ENCODE measurements around the gene MEOX1.

Gene MEOX1

GRCh38 chr17:43679911-43680310 lies 18.2 kb upstream of the MEOX1 start:
- DNase-seq (ENCODE audit: low spot score), result no peak

GRCh38 chr17:43679401-43679800 lies 17.7 kb upstream of the MEOX1 start:
- no peak for DNase-seq (ENCODE audit: low spot score)

DNA sequence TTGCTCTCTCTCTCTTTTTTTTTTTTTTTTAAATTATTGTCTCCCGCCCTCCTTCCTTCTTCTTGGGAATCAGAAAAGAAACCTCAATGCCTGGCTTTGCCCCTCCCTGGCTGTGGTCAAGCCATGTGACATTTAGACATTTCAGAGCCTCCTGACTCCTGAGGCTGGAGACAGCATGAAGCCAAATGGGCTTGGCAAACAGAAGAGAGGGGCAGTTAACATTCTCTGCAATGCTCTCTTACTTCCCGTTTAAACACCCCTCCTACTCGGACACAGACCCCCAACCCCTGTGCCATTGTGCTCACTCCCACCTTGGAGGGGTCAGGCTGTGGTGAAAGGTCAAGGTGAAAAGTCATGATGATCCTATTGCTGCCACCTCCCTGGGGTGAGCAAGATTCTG lies 14.7 kb upstream of the MEOX1 start:
- DNase-seq (ENCODE audit: low spot score), result no peak

- no peak for DNase-seq (ENCODE audit: low spot score)
Measured at GRCh38 chr17:43674394-43674793, 12.7 kb upstream of the MEOX1 start.

DNA sequence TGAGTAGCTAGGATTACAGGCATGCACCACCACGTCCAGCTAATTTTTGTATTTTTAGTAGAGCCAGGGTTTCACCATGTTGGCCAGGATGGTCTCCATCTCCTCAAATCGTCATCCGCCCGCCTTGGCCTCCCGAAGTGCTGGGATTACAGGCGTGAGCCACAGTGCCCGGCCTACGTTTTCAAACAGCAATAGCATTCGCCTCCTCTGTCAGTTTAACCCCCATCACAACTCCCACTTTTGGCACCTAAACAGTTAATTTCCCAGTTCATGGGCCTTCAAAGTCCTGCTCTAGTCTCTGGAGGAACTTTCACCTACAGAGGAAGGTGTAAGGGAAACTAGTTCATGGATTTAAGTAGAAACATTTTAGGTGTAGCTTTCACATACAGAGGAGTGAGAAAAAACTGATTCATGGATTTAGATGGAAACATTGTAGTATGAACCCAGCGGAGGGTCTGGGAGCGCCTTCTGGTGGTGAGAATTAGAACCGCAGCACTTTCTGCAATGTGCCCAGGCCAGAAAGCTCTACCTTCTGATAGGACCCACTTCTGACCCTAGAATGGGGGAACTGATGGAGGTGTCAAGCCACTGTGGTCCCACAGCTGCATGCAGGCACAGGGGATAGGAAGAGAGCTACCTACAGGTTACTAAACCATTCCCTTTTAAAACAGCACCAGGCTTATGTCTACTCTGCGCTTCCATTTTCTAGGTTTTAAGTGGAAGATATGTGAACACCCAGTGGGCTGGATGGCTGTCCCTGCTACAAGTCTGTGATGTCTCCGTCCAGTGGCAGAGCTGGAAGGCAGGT lies 12.0 kb upstream of the MEOX1 start:
- peak; percentile 63 for DNase-seq (ENCODE audit: low spot score)

GRCh38 chr17:43671755-43672519 lies 10.2 kb upstream of the MEOX1 start:
- no peak for DNase-seq (ENCODE audit: low spot score)

- DNase-seq (ENCODE audit: low spot score), result no peak
Measured at GRCh38 chr17:43671031-43671692, 9.4 kb upstream of the MEOX1 start.

GRCh38 chr17:43670645-43671030 lies 8.9 kb upstream of the MEOX1 start:
- no peak for DNase-seq (ENCODE audit: low spot score)

DNA sequence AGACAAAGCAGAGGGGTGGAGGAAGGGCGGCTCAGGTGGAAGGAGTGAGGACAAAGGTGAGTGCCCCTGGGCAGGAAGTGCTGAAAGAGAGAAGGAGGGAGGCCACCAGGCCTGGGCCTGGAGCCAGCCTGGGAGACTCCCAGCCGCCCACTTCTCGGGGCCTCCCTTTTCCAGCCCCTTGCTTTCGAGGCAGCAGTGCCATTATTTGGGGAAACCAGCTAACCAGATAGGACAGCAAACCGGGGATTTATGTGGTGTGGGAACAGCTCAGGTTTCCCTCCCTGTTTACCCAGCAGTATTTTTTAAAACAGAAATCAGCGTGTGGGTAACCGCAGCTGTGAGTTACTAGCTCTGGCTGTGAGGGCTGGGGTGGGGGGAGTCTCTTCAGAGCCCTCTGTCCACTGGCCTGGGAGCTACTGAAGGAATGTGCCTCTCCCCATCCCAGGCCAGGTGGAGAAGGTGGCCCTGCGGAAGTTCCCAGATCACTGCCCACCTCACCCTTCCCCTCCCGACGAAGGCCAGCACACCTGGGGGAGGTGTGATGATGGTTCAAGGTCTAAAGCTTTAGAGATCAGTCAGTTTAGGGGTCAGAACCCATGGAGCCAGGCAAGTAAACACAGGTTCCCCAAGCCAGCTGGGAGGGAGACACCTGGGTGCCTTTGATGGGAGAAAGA lies 8.4 kb upstream of the MEOX1 start:
- no peak for DNase-seq (ENCODE audit: low spot score)

DNA sequence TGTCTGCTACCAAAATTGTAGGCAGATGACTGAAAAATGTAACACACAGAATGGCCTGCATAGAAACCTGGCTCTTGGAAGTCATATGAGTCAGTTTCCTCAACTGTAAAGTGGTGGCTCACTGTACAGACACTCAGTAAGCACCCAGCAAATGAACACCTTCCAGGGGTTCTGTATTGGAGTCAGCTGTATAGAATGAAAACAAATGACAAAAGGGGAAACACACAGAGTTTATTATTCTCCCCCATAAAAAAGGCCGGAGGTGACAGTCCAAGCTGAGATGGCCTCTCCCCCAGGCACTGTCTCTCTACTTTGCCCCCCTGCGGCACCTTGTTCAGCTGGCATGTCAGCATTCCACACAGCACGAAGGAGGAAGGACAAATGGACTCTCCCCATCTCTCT lies 6.2 kb upstream of the MEOX1 start:
- DNase-seq (ENCODE audit: low spot score), result peak; percentile 15

DNA sequence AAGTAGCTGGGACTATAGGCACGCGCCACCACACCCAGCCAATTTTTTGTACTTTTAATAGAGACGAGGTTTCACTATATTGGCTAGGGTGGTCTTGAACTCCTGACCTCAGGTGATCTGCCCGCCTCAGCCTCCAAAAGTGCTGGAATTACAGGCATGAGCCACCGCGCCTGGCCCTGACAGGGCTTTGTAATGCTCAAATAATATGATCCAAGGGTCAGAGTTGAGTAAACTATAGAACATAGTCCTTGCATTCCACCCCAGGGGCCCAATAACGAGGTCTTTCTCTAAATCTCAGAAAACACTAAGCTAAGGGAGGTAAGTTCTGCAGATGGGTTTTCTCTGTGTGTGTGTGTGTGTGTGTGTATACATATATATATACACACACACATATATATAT lies 5.8 kb upstream of the MEOX1 start:
- DNase-seq (ENCODE audit: low spot score), result no peak

- no peak for DNase-seq (ENCODE audit: low spot score)
Measured at GRCh38 chr17:43665937-43666236, 4.2 kb upstream of the MEOX1 start.

- DNase-seq (ENCODE audit: low spot score), result no peak
Measured at GRCh38 chr17:43665084-43665936, 3.6 kb upstream of the MEOX1 start.

GRCh38 chr17:43664096-43664495 lies 2.4 kb upstream of the MEOX1 start:
- DNase-seq (ENCODE audit: low spot score), result no peak

DNA sequence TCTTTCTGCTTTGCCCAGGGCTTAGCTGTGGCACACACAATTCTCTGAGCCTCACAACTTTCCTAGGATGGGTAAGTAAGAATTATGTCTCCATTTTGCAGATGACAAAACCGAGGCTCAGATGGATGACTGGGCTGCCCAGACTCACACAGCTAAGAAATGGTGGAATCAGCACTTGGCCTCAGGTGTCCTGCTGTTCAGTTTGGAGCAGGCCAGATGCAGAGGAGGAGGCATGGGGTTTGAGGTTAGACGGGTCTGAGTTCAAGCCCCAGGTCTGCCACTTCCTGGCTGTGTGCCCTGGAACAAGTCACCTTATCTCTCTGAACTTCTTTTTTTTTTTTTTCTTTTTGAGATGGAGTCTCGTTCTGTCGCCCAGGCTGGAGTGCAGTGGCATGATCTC lies 1.7 kb upstream of the MEOX1 start:
- no peak for DNase-seq (ENCODE audit: low spot score)

DNA sequence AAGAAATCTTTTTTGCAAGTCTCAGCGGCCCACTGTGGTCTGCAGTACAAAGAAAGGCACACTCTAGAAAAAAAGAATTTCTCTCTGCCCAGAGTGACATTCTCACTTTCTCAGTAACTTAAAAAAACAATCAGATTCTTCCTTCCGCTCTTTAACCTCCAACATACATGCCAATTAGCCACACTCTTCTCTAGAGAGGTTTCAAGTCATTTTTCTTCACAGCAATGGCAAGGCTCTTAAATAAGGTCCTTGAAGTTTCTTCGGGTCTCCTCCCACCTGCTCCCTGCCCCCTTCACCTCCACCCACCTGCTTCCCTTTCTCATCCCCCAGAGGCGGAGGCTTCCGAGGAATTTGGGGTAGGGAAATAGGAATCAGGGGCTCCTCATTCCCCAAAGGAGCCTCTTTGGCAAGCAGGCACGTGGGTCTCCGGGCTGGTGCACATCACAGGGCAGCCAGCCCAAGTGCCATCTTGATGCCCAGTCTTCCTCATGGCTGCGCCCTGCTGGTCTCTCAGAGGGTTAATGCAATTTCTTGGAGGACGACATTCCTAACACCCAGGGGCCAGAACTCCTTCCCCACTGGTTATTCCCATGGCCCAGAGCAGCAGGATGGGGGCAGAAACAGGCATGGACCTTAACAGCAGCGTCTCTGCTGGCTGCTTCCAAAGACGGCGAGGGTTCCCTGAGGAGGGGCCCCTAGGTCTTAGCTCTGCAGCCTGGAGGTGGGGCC lies 855 bp upstream of the MEOX1 start:
- DNase-seq (ENCODE audit: low spot score), result no peak

DNA sequence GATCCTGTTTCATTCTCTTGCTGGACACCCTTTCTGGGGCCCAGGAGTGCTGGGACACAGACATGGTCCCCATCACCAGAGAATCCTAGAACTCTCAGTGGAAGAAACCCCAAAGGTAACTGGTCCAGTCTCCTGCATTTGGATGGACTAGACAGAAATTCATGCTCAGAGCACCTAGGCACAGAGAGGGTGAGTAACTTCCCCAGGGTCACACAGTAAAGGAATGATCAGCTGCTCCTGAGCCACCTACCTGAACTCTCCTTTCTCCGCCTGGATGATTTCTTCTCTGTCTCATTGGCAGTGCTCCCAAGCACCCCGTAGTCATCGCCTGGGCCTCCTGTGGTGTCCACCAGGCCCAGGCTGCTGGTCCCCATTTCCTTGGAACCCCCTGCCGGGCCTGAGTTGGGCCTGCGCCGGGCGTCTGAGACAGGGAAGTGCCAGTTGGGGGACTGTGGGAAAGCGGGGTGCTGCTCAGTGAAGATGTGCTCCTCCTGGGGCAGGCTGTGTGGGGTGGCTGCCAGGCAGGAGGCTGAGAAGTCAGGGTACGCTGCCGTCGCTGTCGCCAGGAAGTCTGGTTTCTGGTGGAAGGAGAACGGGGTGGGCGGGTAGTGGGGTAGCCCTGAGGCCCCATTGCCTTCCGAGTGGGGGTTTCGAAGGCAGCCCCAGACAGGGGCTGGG lies 767 bp downstream of the MEOX1 start:
- no peak for DNase-seq (ENCODE audit: low spot score)

GRCh38 chr17:43659823-43660617 lies 1.7 kb downstream of the MEOX1 start:
- no peak for DNase-seq (ENCODE audit: low spot score)

DNA sequence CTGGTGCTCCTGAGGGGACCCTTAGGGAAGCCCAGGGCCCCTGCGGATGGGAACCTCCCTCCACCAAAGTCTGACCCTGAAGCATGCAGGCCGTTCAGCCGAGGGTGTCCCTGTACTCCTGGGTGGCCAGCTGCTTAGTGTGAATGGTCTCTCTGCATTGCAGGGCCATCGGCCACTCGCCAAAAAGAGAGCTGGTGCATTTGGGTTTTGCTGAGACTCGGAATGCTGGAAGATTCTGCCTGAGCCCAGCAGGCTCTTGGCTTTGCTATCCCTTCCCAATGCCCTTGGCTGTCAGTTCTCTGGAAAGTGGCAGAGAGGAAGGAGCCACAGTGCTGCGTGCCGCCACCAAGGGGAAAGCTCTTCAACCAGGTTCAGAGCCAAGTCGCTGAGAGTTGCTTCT lies 2.8 kb downstream of the MEOX1 start:
- DNase-seq (ENCODE audit: low spot score), result no peak
